A549 (cell line): ENCODE results near the gene ATG101. TPM values are rescaled to one million over a fixed set of nuclear protein-coding genes. Genes with fewer than 3 reads are reported as not detected.

Experiments used
- ATAC-seq, 2 experiments: fragments of 200-7000 bp in 1 of 2; fragments of >200 bp in 1 of 2; cut with Nextera tagmentation in 1 of 2; cut with Tn5 transposase in 1 of 2; 3 replicates each; pipeline versions ENCODE4 v1.8.0 to v1.9.1; 2018 to 2020; ENCODE audit warnings: mild to moderate bottlenecking in 1 of 2, moderate library complexity in 1 of 2
- CTCF ChIA-PET: fragments of 300-600 bp; sonication (Branson Sonifier 250); formaldehyde crosslinking; extraction: SDS; loops from one replicate; lab custom pipeline; 2021; ENCODE audit warnings: antibody characterized with exemption, inconsistent platforms; lab: Yijun Ruan, JAX
- POLR2A ChIA-PET: fragments of 350-600 bp; formaldehyde crosslinking; extraction: SDS; loops from one replicate; lab custom pipeline; 2021; ENCODE audit warnings: antibody characterized with exemption, inconsistent platforms; lab: Yijun Ruan, JAX
- DNase-seq, 2 experiments: peaks; one replicate each; pipeline versions ENCODE4 v3.0.0 to v3.0.0-alpha.2; 2011 to 2016; ENCODE audit warnings: low read depth in 1 of 2, low spot score in 1 of 2
- FAIRE-seq: peaks from 2 replicates; lab custom pipeline; 2011; peaks lifted over from hg19 to GRCh38; lab: Jason Lieb, UNC
- H3K27ac ChIP-seq, 2 experiments: fragments of >200 bp; sonication (Bioruptor Twin); formaldehyde crosslinking; 3 replicates each; pipeline ENCODE4 v1.5.1; 2016 to 2017
- H3K4me1 ChIP-seq: fragments of >200 bp; sonication (Bioruptor Twin); formaldehyde crosslinking; 3 replicates; pipeline ENCODE4 v1.6.1; 2016
- H3K4me2 ChIP-seq: fragments of >200 bp; sonication (Bioruptor Twin); formaldehyde crosslinking; 3 replicates; pipeline ENCODE4 v1.6.1; 2016
- H3K4me3 ChIP-seq: fragments of >200 bp; sonication (Bioruptor Twin); formaldehyde crosslinking; 3 replicates; pipeline ENCODE4 v1.5.1; 2016
- H3K9me3 ChIP-seq: fragments of >200 bp; sonication (Bioruptor Twin); formaldehyde crosslinking; 3 replicates; pipeline ENCODE4 v1.6.1; 2016
- CBX8 ChIP-seq: fragments of 200-600 bp; sonication (generic); IDR thresholded peaks from 2 replicates; pipeline ENCODE4 v1.6.1; 2016
- CHD2 ChIP-seq: fragments of 150-350 bp; IDR thresholded peaks from 2 replicates; pipeline ENCODE4 v1.6.1; 2014; ENCODE audit warnings: low read length; ENCODE audit not compliant: partially characterized antibody
- FOSB ChIP-seq: fragments of 250-450 bp; sonication (Bioruptor Pico); IDR thresholded peaks from 2 replicates; pipeline ENCODE4 v1.5.0; 2020; ENCODE audit warnings: mild to moderate bottlenecking, moderate library complexity
- HOXA7 ChIP-seq: fragments of 250-450 bp; sonication (Bioruptor Pico); IDR thresholded peaks from 2 replicates; pipeline ENCODE4 v1.5.0; 2020; ENCODE audit warnings: mild to moderate bottlenecking, moderate library complexity
- HOXB5 ChIP-seq: fragments of 250-450 bp; sonication (Bioruptor Pico); IDR thresholded peaks from 2 replicates; pipeline ENCODE4 v1.5.0; 2020; ENCODE audit warnings: mild to moderate bottlenecking, moderate library complexity
- MAFK ChIP-seq: fragments of 450-650 bp; IDR thresholded peaks from 2 replicates; pipeline ENCODE4 v1.6.1; 2014; ENCODE audit not compliant: partially characterized antibody
- MAX ChIP-seq: IDR thresholded peaks from 2 replicates; pipeline ENCODE4 v1.6.1; 2012
- MAZ ChIP-seq: fragments of 150-350 bp; IDR thresholded peaks from 2 replicates; pipeline ENCODE4 v1.6.1; 2014; ENCODE audit warnings: antibody characterized with exemption, low read depth, low read length, borderline replicate concordance
- NFE2L2 ChIP-seq: fragments of 150-350 bp; conservative IDR thresholded peaks from 2 replicates; pipeline ENCODE4 v1.6.1; 2014; ENCODE audit warnings: low read length
- PHF8 ChIP-seq: fragments of 200-600 bp; sonication (generic); IDR thresholded peaks from 2 replicates; pipeline ENCODE4 v1.6.1; 2016; ENCODE audit warnings: low read depth, mild to moderate bottlenecking, antibody characterized with exemption, moderate library complexity, borderline replicate concordance
- POLR2A ChIP-seq: IDR thresholded peaks from 2 replicates; pipeline ENCODE4 v1.6.1; 2012; ENCODE audit warnings: mild to moderate bottlenecking, low read length
- POLR2AphosphoS2 ChIP-seq: conservative IDR thresholded peaks from 2 replicates; pipeline ENCODE4 v1.6.1; 2012; ENCODE audit warnings: low read length, improper control_type of control experiment, inconsistent platforms
- SMC3 ChIP-seq: fragments of >200 bp; sonication (Bioruptor Twin); formaldehyde crosslinking; IDR thresholded peaks from 3 replicates; pipeline ENCODE4 v1.6.1; 2018; ENCODE audit warnings: inconsistent platforms
- TP53 ChIP-seq: fragments of 250-450 bp; sonication (Bioruptor Pico); IDR thresholded peaks from 2 replicates; pipeline ENCODE4 v1.5.0; 2021; ENCODE audit warnings: mild to moderate bottlenecking, moderate library complexity
- ZSCAN20 ChIP-seq: fragments of 250-450 bp; sonication (Bioruptor Pico); IDR thresholded peaks from 2 replicates; pipeline ENCODE4 v1.8.0; 2022; ENCODE audit warnings: mild to moderate bottlenecking, moderate library complexity
- WGBS: methylation state at CpG from one replicate; pipeline ENCODE4 v1.1.6; 2017; ENCODE audit errors: missing lambda C conversion rate; 5-methylcytosine and 5-hydroxymethylcytosine counted together
- polyA plus RNA-seq, 4 experiments: library from polyadenylated mRNA; depleted of rRNA in 3 of 4; stranded (reverse); fragments of >200 nt; fragmentation: RNase III in 1 of 4; extraction: RNeasy Plus Mini Kit Qiagen cat#74134 plus additional on column Dnase treatment in 1 of 4; gene quantifications; 2 replicates in 3 of 4; 3 replicates in 1 of 4; pipeline ENCODE4 v1.2.3, GENCODE V29; 2011 to 2017
- TF ChIP-seq, protein P1 (sequence below): fragments of >200 bp; sonication (Bioruptor Twin); formaldehyde crosslinking; IDR thresholded peaks from 3 replicates; pipeline ENCODE4 v1.5.1; 2016
- TF ChIP-seq, protein P2 (sequence below): IDR thresholded peaks from 2 replicates; pipeline ENCODE4 v1.6.1; 2012
- TF ChIP-seq, protein P3 (sequence below): fragments of 150-350 bp; IDR thresholded peaks from 2 replicates; pipeline ENCODE4 v1.6.1; 2014; ENCODE audit warnings: low read depth, mild to moderate bottlenecking, low read length

Gene ATG101
- polyA plus RNA-seq, 2 of the 4 experiments (the other 2 are of a cell fraction): 87.9 to 141 TPM

- ATAC-seq (peak in 1 of 2 experiments; percentile 47; a peak in 5 of 6 replicates), DNase-seq (no peak)
These were observed 577 bp downstream of the ATG101 start for GRCh38 chr12:52070185-52070925.

GRCh38 chr12:52073531-52074381 is 4.0 kb downstream of the ATG101 start:
- WGBS: 90% methylated on average over 23 of the region's 23 CpGs

More at GRCh38 chr12:52070185-52070925, 577 bp downstream of the ATG101 start:
- H3K4me3 ChIP-seq: peak overlapping the region; percentile 100
- no peaks in the 10 kb centered on the region for H3K9me3 ChIP-seq
- WGBS: 5% methylated on average over 25 of the region's 37 CpGs
- peak overlapping the region; percentile 98 to 100 for H3K27ac ChIP-seq
- peak overlapping the region; percentile 96 for H3K4me2 ChIP-seq
- FAIRE-seq: no peak
- TF ChIP-seq CBX8 (no peak), PHF8 (0 out of 2 replicates have a peak, but pooled peaks have one; percentile 22)
- ChIA-PET CTCF (interaction anchor here (0.6 to 42.5 kb wide), 17 partner anchors 10 to 968 kb away, joined by 3 to 1730 read pairs (median 5); partner anchors contain the start of genes NR4A1 and SMIM41), POLR2A (interaction anchor here (1.0 to 2.8 kb wide), 9 partner anchors 10 to 809 kb away, joined by 3 to 26 read pairs (median 8); partner anchors contain the start of gene NR4A1)
- peaks cover 22% of the 10 kb centered on the region for H3K4me1 ChIP-seq

DNA sequence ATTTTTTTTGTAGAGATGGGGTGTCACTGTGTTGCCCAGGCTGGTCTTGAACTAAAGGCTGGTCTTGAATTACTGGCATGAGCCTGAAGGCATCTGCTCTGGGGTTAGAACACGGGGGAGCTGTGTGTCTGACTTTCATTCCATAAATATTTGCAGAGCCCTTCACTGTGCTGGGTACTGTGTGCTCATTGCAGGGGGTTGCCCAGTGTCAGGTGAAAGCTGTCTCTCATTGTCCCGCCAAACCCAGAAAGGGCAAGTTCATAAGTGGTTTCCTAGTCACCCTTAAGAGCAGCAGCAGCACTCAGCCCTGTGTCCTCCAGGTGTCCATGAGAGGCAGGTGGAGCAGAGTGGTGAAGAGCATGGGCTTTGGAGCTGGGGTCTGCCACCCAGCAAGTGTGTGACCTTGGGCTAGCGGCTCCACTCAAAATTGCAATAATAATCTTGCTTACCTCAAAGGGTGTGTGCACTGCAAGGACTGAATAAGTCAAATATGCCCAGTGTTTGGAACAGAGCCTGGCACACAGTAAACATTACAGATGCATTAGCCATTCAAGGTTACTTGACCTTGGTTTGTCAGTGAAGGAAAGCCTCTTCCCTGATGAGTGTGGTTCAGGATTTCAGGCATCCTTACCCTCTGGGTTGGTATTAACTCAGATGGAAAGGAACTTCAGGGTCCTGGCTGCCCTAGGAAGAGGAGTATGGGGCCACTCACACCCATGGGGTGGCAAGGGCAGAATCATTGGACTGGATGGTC is 5.4 kb downstream of the ATG101 start:
- WGBS: 67% methylated on average over 3 of the region's 3 CpGs
- no peak overlapping the region for H3K4me2 ChIP-seq
- FAIRE-seq: no peak
- TF ChIP-seq MAFK: no peak
- TF ChIP-seq POLR2AphosphoS2: no peak
- no peak for TF ChIP-seq CHD2
- TF ChIP-seq, protein P1, sequence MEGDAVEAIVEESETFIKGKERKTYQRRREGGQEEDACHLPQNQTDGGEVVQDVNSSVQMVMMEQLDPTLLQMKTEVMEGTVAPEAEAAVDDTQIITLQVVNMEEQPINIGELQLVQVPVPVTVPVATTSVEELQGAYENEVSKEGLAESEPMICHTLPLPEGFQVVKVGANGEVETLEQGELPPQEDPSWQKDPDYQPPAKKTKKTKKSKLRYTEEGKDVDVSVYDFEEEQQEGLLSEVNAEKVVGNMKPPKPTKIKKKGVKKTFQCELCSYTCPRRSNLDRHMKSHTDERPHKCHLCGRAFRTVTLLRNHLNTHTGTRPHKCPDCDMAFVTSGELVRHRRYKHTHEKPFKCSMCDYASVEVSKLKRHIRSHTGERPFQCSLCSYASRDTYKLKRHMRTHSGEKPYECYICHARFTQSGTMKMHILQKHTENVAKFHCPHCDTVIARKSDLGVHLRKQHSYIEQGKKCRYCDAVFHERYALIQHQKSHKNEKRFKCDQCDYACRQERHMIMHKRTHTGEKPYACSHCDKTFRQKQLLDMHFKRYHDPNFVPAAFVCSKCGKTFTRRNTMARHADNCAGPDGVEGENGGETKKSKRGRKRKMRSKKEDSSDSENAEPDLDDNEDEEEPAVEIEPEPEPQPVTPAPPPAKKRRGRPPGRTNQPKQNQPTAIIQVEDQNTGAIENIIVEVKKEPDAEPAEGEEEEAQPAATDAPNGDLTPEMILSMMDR: no peak
- TF ChIP-seq, protein P2, sequence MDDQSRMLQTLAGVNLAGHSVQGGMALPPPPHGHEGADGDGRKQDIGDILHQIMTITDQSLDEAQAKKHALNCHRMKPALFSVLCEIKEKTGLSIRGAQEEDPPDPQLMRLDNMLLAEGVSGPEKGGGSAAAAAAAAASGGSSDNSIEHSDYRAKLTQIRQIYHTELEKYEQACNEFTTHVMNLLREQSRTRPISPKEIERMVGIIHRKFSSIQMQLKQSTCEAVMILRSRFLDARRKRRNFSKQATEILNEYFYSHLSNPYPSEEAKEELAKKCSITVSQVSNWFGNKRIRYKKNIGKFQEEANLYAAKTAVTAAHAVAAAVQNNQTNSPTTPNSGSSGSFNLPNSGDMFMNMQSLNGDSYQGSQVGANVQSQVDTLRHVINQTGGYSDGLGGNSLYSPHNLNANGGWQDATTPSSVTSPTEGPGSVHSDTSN: no peak
- TF ChIP-seq, protein P3, sequence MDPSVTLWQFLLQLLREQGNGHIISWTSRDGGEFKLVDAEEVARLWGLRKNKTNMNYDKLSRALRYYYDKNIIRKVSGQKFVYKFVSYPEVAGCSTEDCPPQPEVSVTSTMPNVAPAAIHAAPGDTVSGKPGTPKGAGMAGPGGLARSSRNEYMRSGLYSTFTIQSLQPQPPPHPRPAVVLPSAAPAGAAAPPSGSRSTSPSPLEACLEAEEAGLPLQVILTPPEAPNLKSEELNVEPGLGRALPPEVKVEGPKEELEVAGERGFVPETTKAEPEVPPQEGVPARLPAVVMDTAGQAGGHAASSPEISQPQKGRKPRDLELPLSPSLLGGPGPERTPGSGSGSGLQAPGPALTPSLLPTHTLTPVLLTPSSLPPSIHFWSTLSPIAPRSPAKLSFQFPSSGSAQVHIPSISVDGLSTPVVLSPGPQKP: no peak
- TF ChIP-seq MAX: no peak
- TF ChIP-seq NFE2L2: no peak
- no peak for TF ChIP-seq FOSB (CRISPR knock-in tag)
- no peak for TF ChIP-seq HOXB5 (CRISPR knock-in tag)
- no peak for TF ChIP-seq SMC3
- TF ChIP-seq HOXA7: no peak
- no peak for TF ChIP-seq PHF8
- no peak for TF ChIP-seq ZSCAN20
- TF ChIP-seq TP53 (CRISPR knock-in tag): no peak
- TF ChIP-seq, all 56 proteins: peak for 0
- ChIA-PET CTCF (interaction anchor here (2.1 to 42.5 kb wide), 4 partner anchors 5 to 71 kb away, joined by 6 to 1730 read pairs (median 256); partner anchors contain the start of genes ATG101 and SMIM41), POLR2A (interaction anchor here (0.8 kb wide), 1 partner anchor 49 kb away, joined by 3 read pairs; no protein-coding TSS in a partner anchor)
- peaks cover 22% of the 10 kb centered on the region for H3K4me1 ChIP-seq
- no peaks in the 10 kb centered on the region for H3K9me3 ChIP-seq
- DNase-seq: no peak
- no peak overlapping the region for H3K4me3 ChIP-seq
- H3K27ac ChIP-seq: no peak overlapping the region
- ATAC-seq: no peak

More at GRCh38 chr12:52073531-52074381, 4.0 kb downstream of the ATG101 start:
- FAIRE-seq (no peak), ATAC-seq (no peak), DNase-seq (no peak)
- CTCF ChIA-PET: interaction anchor here (1.1 to 42.5 kb wide), 3 partner anchors 8 to 50 kb away, joined by 3 to 1730 read pairs (median 256); partner anchors contain the start of gene SMIM41
- no peaks in the 10 kb centered on the region for H3K9me3 ChIP-seq
- POLR2A ChIA-PET: no interaction called here
- H3K27ac ChIP-seq: no peak overlapping the region
- no peak overlapping the region for H3K4me3 ChIP-seq
- TF ChIP-seq POLR2A (no peak), MAZ (no peak)
- H3K4me2 ChIP-seq: no peak overlapping the region
- peaks cover 22% of the 10 kb centered on the region for H3K4me1 ChIP-seq
